HFFc6 (cell line): ENCODE measurements around the gene TRIM74. TPM values are rescaled to one million over a fixed set of nuclear protein-coding genes. Genes with fewer than 3 reads are reported as not detected.
"Not testable (repeated sequence)": the region's sequence is repeated elsewhere in the genome, so short reads cannot be mapped to it uniquely, and the experiment has no call there.

Source experiments
- DNase-seq: peaks from one replicate; pipeline ENCODE4 v3.0.0-alpha.2; 2018
- H3K27ac Mint-ChIP-seq: 2 replicates; pipeline ENCODE4 v1.8.0; 2020; ENCODE audit warnings: mild to moderate bottlenecking, mixed read lengths
- H3K27me3 Mint-ChIP-seq: 2 replicates; pipeline ENCODE4 v1.8.0; 2021; ENCODE audit warnings: mild to moderate bottlenecking, moderate library complexity, mixed read lengths; ENCODE audit not compliant: insufficient read depth
- H3K36me3 Mint-ChIP-seq: 2 replicates; pipeline ENCODE4 v1.8.0; 2021; ENCODE audit warnings: low read depth, mixed read lengths
- H3K4me1 Mint-ChIP-seq: 2 replicates; pipeline ENCODE4 v1.8.0; 2020; ENCODE audit warnings: low read depth, mixed read lengths
- H3K4me3 Mint-ChIP-seq: 2 replicates; pipeline ENCODE4 v1.8.0; 2020; ENCODE audit warnings: mild to moderate bottlenecking, moderate library complexity, mixed read lengths
- H3K9me3 Mint-ChIP-seq: 2 replicates; pipeline ENCODE4 v1.8.0; 2020; ENCODE audit warnings: mild to moderate bottlenecking, mixed read lengths
- long read RNA-seq: library from polyadenylated mRNA; unstranded; transcript quantifications from one replicate; pipeline ENCODE4 v2.0.0, GENCODE V29; 2019
- total RNA-seq, 6 experiments: library from RNA; stranded (reverse); fragmentation: NEBNext Ultra II Directional; extraction: Animal tissue kit (Norgen Biotek cat#: 25700); gene quantifications; 2 replicates in 1 of 6; 3 replicates in 5 of 6; pipeline ENCODE4 v1.2.3, GENCODE V29; 2021

Gene TRIM74
- total RNA-seq = under 1 TPM in 1 of 6 experiments, not detected in 5; 0.21 TPM
- long read RNA-seq = 0 reads

DNA sequence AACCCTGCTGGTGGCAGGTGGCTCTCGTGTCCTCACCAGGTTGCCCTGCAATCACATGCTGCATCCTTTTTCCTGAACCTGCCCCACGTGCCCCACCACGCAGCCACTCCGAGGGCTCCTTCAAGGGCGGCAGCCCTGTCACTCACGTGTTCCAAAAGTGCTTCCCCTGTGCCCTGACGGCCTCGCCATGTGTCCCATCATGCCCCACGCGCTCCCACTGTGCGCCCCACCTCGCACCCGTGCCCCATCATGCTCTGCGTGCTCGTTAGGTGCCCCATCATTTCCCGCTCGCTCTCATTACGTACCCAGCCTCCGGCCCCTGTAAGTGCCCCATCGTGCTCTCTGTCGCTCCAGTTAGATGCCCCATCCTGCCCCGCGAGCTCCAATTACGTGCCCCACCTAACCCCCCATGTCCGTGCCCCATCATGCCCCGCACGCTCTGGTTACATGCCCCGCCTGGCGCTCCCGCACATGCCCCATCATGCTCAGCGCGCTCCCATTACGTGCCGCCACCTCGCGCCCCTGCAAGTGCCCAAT is at the start of gene TRIM74:
Gene TRIM74, minus strand, starts transcription at position 487 of the 537 bp plus-strand sequence. CDS start 3,309 bp downstream, outside the sequence.
- not testable (repeated sequence) for H3K36me3 Mint-ChIP-seq, H3K4me3 Mint-ChIP-seq, H3K4me1 Mint-ChIP-seq, H3K27ac Mint-ChIP-seq, H3K9me3 Mint-ChIP-seq, H3K27me3 Mint-ChIP-seq, DNase-seq

DNA sequence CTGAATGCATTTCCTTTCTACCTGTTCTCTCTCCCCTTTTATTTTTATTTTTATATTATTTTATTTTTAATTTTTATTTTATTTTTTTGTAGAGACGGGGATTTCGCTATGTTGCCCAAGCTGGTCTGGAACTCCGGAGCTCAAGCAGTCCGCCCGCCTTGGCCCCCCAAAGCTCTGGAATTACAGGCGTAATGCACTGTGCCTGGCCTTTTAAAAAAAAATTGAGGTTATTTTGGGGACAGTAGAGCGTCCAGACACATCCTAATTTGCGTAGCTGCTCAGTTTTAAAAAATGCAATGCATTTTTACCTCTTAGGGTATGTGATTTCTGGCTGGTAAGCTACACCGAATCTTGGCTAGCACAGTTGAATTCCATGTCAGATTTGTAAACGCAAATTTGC is 37.2 kb upstream of the TRIM74 start:
- not testable (repeated sequence) for H3K27ac Mint-ChIP-seq, DNase-seq, H3K27me3 Mint-ChIP-seq, H3K4me1 Mint-ChIP-seq, H3K9me3 Mint-ChIP-seq, H3K36me3 Mint-ChIP-seq
- H3K4me3 Mint-ChIP-seq = peak overlapping the region; percentile 37; the same call in 1 of the 2 replicates

DNA sequence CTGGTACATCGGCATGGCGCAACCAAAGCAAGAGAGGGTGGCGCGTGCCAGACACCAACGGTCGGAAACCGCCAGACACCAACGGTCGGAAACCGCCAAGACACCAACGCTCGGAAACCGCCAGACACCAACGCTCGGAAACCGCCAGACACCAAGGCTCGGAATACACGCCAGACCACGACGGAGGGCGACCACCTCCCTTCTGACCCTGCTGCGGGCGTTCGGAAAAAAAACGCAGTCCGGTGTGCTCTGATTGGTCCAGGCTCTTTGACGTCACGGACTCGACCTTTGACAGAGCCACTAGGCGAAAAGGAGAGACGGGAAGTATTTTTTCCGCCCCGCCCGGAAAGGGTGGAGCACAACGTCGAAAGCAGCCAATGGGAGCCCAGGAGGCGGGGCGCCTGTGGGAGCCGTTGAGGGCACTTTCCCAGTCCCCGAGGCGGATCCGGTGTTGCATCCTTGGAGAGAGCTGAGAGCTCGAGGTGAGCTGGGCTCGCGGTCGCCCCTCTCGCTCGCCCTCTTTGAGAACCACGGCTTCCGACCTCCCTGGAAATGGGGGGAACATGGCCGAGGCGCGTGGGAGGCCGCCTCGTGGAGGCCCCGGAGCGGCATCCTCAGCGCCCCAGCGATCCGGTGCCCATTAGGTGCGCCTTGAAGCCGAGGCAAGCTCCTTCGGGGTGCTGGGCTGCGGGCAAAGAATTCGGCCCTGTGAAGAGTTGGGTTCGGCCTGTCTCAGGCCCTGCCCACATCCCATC is 36.6 kb upstream of the TRIM74 start:
- peak; percentile 75 for DNase-seq
- H3K4me1 Mint-ChIP-seq = not testable (repeated sequence)

DNA sequence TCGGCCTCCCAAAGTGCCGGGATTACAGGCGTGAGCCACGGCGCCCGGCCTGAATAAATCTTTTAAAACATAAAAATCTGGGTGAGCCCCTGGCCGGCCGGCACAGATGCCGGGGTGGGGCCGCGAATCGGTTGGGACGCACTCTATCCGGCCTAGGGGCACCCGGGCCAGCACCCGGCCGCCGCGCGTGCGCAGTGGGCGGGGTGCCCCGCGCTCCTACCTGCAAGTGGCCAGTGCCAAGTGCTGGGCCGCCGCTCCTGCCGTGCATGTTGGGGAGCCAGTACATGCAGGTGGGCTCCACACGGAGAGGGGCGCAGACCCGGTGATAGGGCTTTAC is 36.1 kb upstream of the TRIM74 start:
- Mint-ChIP-seq H3K4me3 (peak overlapping the region; percentile 99), H3K27ac (peak overlapping the region; percentile 99)
- not testable (repeated sequence) for H3K4me1 Mint-ChIP-seq, H3K36me3 Mint-ChIP-seq, H3K27me3 Mint-ChIP-seq, H3K9me3 Mint-ChIP-seq
- DNase-seq = peak; percentile 2

More for the DNA sequence above, 36.6 kb upstream of the TRIM74 start:
- not testable (repeated sequence) for H3K9me3 Mint-ChIP-seq, H3K27me3 Mint-ChIP-seq, H3K36me3 Mint-ChIP-seq
- H3K27ac Mint-ChIP-seq = peak overlapping the region; percentile 99
- H3K4me3 Mint-ChIP-seq = peak overlapping the region; percentile 99

DNA sequence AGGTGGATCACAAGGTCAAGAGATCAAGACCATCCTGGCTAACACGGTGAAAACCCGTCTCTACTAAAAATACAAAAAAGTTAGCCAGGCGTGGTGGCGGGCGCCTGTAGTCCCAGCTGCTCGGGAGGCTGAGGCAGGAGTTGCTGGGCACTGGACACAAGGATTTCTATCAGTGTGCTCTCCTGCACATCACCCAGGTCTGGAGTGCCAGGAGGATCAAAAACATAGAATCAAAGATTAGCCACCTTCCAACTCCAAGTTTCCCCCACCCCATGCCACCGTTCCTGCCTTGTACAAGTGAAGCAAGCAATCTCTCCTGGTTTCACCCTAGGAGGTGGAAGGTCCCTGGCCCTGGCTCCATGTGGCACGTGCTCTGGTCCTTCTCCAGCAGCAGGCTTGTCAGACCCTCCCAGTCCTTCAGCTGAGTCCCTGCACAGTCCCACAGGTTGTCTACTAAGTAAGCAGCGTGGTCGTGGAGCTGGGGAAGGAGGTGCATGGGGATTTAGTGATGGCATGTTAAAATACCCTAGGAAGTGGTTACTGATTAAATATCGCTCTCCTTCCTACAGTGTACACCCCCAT is 28.7 kb upstream of the TRIM74 start:
- H3K4me1 Mint-ChIP-seq, H3K27me3 Mint-ChIP-seq, H3K27ac Mint-ChIP-seq, DNase-seq, H3K4me3 Mint-ChIP-seq, H3K9me3 Mint-ChIP-seq, H3K36me3 Mint-ChIP-seq: not testable (repeated sequence)

DNA sequence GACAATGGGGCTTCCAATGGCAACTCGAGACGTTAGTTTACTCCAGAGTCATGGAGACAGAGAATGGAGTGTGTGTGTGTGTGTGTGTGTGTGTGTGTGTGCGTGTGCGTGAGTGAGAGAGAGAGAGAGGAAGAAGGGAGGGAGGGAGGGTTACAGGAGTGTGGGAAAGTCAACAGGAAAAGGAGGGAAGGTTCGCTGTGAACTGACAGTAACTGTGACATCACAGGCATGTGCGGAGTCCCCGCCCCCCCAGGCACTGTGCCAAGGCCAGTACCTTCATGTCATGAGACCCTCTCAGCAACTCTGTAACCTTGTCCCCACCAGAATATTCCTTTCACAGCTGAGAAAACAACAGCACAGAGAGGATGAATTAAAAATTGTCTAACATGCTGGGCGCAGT is 28.2 kb upstream of the TRIM74 start:
- DNase-seq, H3K4me1 Mint-ChIP-seq, H3K27ac Mint-ChIP-seq, H3K27me3 Mint-ChIP-seq, H3K36me3 Mint-ChIP-seq, H3K9me3 Mint-ChIP-seq, H3K4me3 Mint-ChIP-seq: not testable (repeated sequence)

DNA sequence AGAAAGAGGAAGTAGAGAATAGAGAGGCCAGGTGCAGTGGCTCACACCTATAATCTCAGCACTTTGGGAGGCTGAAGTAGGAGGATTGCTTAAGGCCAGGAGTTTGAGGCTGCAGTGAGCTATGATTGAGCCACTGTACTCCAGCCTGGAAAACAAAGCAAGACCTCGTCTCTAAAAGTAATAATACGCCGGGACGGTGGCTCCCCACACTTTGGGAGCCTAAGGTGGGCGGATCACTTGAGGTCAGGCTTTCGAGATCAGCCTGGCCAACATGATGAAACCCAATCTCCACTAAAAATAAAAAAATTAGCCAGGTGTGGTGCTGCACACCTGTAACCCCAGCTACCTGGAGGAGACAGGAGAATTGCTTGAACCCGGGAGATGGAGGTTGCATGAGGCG is 26.2 kb upstream of the TRIM74 start:
- not testable (repeated sequence) for H3K27me3 Mint-ChIP-seq, H3K4me3 Mint-ChIP-seq, H3K4me1 Mint-ChIP-seq, H3K9me3 Mint-ChIP-seq, H3K36me3 Mint-ChIP-seq, DNase-seq, H3K27ac Mint-ChIP-seq

DNA sequence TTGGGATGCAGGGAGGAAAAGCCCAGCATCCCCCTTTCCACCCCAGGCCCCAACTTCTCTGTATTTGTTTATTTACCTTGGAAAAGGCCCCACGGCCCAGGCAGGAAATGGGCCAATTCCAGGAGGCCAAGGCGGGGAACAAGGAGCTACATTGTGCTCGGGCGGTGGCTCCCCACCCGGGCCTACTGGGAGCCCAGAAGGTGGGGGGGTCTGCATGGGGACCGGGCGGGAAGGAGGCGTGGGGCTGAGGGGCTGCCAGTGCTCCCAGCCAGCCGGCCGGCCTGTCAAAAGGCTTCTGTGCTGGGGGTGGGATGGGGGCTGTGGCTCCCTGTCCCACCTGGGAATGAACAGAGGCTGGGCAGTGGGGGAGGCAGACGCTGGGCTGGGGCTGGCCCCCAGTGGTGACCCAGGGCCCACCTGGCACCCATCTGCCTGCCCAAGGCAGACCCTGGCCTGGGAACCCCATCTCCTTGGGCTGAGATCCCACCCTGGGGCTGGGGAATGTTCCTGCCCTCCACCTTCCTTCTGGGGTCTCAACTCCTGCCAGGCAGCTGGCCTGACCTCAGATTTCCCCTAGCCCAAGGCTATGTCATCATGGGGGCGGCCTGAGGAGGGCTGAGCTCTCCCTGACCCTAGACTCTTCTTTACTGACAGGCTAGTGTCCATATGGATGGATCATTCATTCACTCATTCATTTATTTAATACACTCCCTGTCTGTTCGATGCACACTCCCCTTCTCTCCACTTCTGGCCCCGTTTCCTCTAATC is 21.1 kb upstream of the TRIM74 start:
- H3K4me3 Mint-ChIP-seq, H3K9me3 Mint-ChIP-seq, H3K27ac Mint-ChIP-seq, H3K27me3 Mint-ChIP-seq, H3K4me1 Mint-ChIP-seq, DNase-seq, H3K36me3 Mint-ChIP-seq: not testable (repeated sequence)

DNA sequence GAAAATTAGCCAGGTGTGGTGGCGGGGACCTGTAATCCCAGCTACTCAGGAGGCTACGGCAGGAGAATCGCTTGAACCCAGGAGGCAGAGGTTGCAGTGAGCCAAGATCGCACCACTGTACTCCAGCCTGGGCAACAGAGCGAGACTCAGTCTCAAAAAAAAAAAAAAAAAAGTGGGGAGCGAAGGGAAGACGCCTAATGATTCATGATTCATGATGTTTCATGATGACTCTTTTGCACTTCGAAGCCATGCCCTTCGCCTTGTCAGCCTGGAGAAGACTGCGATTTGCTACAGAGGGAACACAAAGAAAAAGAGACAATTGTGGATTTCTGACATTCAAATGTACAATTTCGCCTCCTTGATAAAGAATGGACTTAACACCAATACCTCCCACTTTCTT is 12.8 kb upstream of the TRIM74 start:
- not testable (repeated sequence) for DNase-seq, H3K36me3 Mint-ChIP-seq, H3K9me3 Mint-ChIP-seq, H3K27ac Mint-ChIP-seq, H3K27me3 Mint-ChIP-seq, H3K4me1 Mint-ChIP-seq, H3K4me3 Mint-ChIP-seq

DNA sequence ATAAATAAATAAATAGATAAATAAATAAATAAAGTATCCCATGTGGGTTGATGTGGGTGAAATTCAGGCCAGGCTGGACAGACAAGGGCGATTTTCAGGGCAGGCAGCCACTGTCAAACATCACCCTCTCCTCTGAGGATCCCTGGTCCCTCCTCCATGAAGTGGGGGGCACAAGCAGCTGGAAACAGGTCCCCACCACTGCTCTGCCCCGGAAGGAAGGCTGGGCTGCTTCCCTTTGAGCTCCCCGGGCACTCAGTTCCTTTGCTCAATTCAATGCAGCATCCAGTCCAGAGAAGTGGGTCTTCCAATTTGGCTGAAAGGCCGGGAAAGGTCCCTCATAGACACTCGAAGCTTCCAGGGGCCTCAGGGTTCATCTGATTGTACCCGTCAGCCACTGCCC is 11.1 kb upstream of the TRIM74 start:
- not testable (repeated sequence) for H3K9me3 Mint-ChIP-seq, H3K4me3 Mint-ChIP-seq, H3K27me3 Mint-ChIP-seq, H3K4me1 Mint-ChIP-seq, H3K36me3 Mint-ChIP-seq, DNase-seq, H3K27ac Mint-ChIP-seq

DNA sequence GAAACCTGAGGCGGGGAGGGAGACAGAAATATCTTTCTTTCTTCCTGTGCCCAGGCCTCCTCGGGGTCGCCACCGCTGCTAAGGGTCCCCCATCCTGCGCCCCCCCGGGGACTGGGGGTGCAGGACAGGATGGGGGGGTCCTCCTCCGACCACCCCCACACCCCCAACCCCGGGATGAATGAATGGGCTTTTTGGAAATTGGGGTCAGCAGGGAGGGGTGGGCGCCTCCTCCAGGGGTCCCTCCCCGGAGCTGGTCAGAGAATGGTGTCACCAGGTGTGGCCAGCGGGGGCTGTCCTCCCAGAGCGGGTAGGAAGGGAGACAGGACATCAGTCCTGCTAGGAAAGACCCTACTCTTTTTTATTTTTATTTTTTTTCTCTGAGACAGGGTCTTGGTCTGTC is 7.2 kb upstream of the TRIM74 start:
- DNase-seq, H3K4me1 Mint-ChIP-seq, H3K9me3 Mint-ChIP-seq, H3K4me3 Mint-ChIP-seq, H3K27me3 Mint-ChIP-seq, H3K36me3 Mint-ChIP-seq, H3K27ac Mint-ChIP-seq: not testable (repeated sequence)

DNA sequence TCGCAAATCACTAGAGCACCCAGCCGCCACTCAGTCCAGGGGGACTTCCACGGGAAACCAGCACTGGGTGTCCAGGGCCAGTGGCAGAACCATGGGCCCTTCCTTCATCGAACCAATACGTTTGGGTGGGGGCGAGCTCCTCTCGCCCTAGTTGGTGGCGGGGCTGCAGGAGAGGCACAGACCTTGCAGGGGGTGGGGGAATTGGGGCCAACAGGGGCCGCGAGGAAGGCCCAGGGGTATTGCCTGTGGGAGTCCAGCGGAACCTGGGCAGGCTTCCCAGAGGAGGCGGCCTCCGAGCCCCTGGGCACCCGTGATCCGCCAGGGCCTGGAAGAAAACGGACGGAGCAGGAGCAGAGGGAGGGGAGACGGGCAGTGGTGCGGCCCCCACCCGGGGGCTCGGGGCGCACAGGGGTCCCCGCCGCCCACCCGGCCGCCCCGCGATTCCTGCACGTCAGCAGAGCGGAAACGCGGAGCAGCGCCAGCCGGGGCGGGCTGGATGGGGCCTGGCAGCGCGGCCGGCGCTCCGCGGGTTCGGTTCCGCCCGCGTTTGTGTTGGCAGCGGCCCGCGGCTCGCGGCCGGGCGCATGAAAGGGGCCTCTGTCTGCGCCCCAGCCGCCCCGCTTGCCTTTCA is 6.5 kb upstream of the TRIM74 start:
- not testable (repeated sequence) for H3K27me3 Mint-ChIP-seq, H3K4me3 Mint-ChIP-seq, H3K36me3 Mint-ChIP-seq, H3K27ac Mint-ChIP-seq, H3K4me1 Mint-ChIP-seq, DNase-seq, H3K9me3 Mint-ChIP-seq

DNA sequence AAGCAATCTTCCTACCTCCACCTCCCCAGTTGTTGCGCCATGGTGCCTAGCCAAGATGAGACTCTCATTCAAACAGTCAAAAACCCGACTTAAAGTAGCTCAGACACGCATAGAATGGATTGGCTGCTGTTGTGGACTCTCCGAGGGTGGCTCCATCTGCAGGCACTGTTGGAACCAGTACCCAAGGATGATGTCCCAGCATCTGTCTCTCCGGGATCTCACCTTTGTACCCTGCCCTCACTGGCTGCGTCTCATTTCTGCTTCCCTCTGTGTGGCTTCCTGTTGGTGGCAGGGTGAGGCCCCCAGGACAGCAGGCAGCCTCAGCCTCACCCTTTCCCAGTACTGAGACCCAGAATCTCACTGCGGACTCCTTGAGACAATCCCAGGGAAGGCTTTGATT is 5.5 kb upstream of the TRIM74 start:
- DNase-seq, H3K36me3 Mint-ChIP-seq, H3K4me1 Mint-ChIP-seq, H3K27me3 Mint-ChIP-seq, H3K4me3 Mint-ChIP-seq, H3K9me3 Mint-ChIP-seq, H3K27ac Mint-ChIP-seq: not testable (repeated sequence)
